Coronary artery (tissue), 2 donors: ENCODE results near the gene CADPS2.

ENCODE experiments used
- DNase-seq: peaks from one replicate; pipeline ENCODE4 v3.0.0-alpha.2; 2017; ENCODE audit warnings: low spot score
- H3K27ac ChIP-seq, 2 donors: fragments of 200-600 bp; sonication (generic); one replicate each; pipeline ENCODE4 v1.5.1; 2016 to 2019
- H3K4me3 ChIP-seq: fragments of 200-600 bp; sonication (generic); 2 replicates; pipeline ENCODE4 v1.5.1; 2016; ENCODE audit warnings: mild to moderate bottlenecking, moderate library complexity
- CTCF ChIP-seq: fragments of 200-600 bp; sonication (generic); IDR thresholded peaks from one replicate; pipeline ENCODE4 v1.5.1; 2019; ENCODE audit warnings: antibody characterized with exemption

Gene CADPS2

GRCh38 chr7:122311734-122312450 lies 574.4 kb downstream of the CADPS2 start:
- TF ChIP-seq CTCF: no peak
- no peak for DNase-seq
- H3K4me3 ChIP-seq: peak overlapping the region; percentile 24

GRCh38 chr7:122311050-122311700 lies 575.1 kb downstream of the CADPS2 start:
- no peak for TF ChIP-seq CTCF
- no peak for DNase-seq
- no peak overlapping the region for H3K4me3 ChIP-seq
- no peak overlapping the region for H3K27ac ChIP-seq

More at GRCh38 chr7:122311734-122312450, 574.4 kb downstream of the CADPS2 start:
- no peak overlapping the region for H3K27ac ChIP-seq

GRCh38 chr7:122310119-122311021 lies 575.9 kb downstream of the CADPS2 start:
- no peak for TF ChIP-seq CTCF
- Histone ChIP-seq H3K27ac (no peak overlapping the region), H3K4me3 (peak overlapping the region; percentile 69)
- no peak for DNase-seq

- H3K4me3 ChIP-seq: no peak overlapping the region
- no peak for DNase-seq
Measured at GRCh38 chr7:122309421-122309820, 576.8 kb downstream of the CADPS2 start.

GRCh38 chr7:122307228-122307621 lies 579.0 kb downstream of the CADPS2 start:
- Histone ChIP-seq H3K27ac (no peak overlapping the region), H3K4me3 (no peak overlapping the region)
- no peak for DNase-seq
- TF ChIP-seq CTCF: no peak

More at GRCh38 chr7:122309421-122309820, 576.8 kb downstream of the CADPS2 start:
- no peak overlapping the region for H3K27ac ChIP-seq
- no peak for TF ChIP-seq CTCF

- H3K27ac ChIP-seq: no peak overlapping the region
- no peak for DNase-seq
- no peak for TF ChIP-seq CTCF
- H3K4me3 ChIP-seq: peak overlapping the region; percentile 55
Measured at GRCh38 chr7:122306320-122307227, 579.7 kb downstream of the CADPS2 start.
